Measurements from ENCODE around the gene MLLT3. TPM values are rescaled to one million over a fixed set of nuclear protein-coding genes. Genes with fewer than 3 reads are reported as not detected.

The MLLT3 gene
- total and polyA plus RNA-seq, 2 donors (not counting 3 experiments of a cell fraction or from before 2014, with no cell fraction given) = 6.1 to 10.0 TPM

DNA sequence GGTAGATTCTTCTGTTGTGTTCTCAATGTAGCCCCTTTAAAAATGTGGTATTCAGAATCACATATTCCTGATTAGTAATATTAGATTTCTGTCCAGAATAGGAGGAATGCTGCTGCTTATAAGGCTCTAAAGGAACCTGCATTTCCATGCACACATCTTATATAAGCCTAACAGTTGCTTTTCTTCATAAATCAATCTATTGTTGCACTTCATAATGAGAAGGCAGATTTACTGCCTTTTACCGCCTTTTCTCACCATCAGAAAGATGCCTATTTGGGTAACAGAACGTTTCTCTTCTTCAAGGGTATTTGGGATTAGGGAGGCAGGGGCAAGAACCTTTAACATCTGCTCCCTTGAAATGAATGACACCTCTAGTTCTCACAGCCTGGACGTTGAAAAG, 243.4 kb downstream of the MLLT3 start:
- POLR2A ChIA-PET = no interaction called here
- Histone ChIP-seq H3K79me2 (ENCODE audit: control insufficient read depth, insufficient read depth, low read length) (no peaks in the 10 kb centered on the region), H3K9me3 (replicated peaks; ENCODE audit: control insufficient read depth, insufficient read depth, low read length) (no peaks in the 10 kb centered on the region), H3K9me1 (replicated peaks; ENCODE audit: control insufficient read depth, extremely low read depth, insufficient read depth, low read length) (no peaks in the 10 kb centered on the region), H3K27ac (ENCODE audit: insufficient read depth, low read depth, low read length) (no peak overlapping the region), H2AFZ (ENCODE audit: low read depth, low read length) (no peak overlapping the region), H3K9ac (replicated peaks; ENCODE audit: extremely low read depth, insufficient read depth, low read length) (no peak overlapping the region), H3K36me3 (ENCODE audit: control insufficient read depth in 2 of 2, extremely low read depth in 1 of 2, insufficient read depth in 2 of 2, low read length in 2 of 2) (no peaks in the 10 kb centered on the region), H3K4me1 (ENCODE audit: control insufficient read depth, extremely low read depth, insufficient read depth, low read length) (no peaks in the 10 kb centered on the region), H3K4me2 (ENCODE audit: insufficient read depth, low read length) (no peak overlapping the region), H4K20me1 (replicated peaks; ENCODE audit: control insufficient read depth, extremely low read depth, insufficient read depth, low read length) (no peaks in the 10 kb centered on the region), H3K27me3 (ENCODE audit: control insufficient read depth in 2 of 2, insufficient read depth in 2 of 2, low read length in 2 of 2) (no peaks in the 10 kb centered on the region), H3K4me3 (replicated peaks in 1 of 3; ENCODE audit: insufficient read depth in 1 of 3, low read depth in 1 of 3, low read length in 3 of 3) (no peak overlapping the region)
- CTCF ChIA-PET = interaction anchor here (1.1 kb wide), 1 partner anchor 26 kb away, joined by 3 read pairs; no protein-coding TSS in a partner anchor
- dilution Hi-C loops (cut with MboI; ENCODE audit: extremely low pct_ligation_motif_present, low sequenced_read_pairs) (no loop called here), intact Hi-C loops (cut with micrococcal nuclease) (no loop called here)
- TF ChIP-seq POLR2AphosphoS5 (IDR thresholded peaks at IDR 0.05; ENCODE audit: insufficient read depth, low read depth, low read length) (no peak), MYC (IDR thresholded peaks at IDR 0.05; ENCODE audit: low read depth, low read length) (no peak), GATA2 (IDR thresholded peaks at IDR 0.05; ENCODE audit: insufficient read depth, insufficient read length, low read depth, low read length) (no peak), EZH2 (IDR thresholded peaks at IDR 0.05; ENCODE audit: borderline replicate concordance, low read depth, low read length, severe bottlenecking) (no peak), FOS (IDR thresholded peaks at IDR 0.05; ENCODE audit: borderline replicate concordance, insufficient read depth, low read length) (no peak), POLR2A (IDR thresholded peaks at IDR 0.05; ENCODE audit: low read depth, low read length) (no peak), JUN (IDR thresholded peaks at IDR 0.05; ENCODE audit: borderline replicate concordance, insufficient read depth, insufficient read length, low read depth) (no peak)
- TF ChIP-seq, protein P1, sequence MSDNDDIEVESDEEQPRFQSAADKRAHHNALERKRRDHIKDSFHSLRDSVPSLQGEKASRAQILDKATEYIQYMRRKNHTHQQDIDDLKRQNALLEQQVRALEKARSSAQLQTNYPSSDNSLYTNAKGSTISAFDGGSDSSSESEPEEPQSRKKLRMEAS (IDR thresholded peaks at IDR 0.05; ENCODE audit: insufficient read depth, insufficient read length) = no peak
- TF ChIP-seq, protein P2, sequence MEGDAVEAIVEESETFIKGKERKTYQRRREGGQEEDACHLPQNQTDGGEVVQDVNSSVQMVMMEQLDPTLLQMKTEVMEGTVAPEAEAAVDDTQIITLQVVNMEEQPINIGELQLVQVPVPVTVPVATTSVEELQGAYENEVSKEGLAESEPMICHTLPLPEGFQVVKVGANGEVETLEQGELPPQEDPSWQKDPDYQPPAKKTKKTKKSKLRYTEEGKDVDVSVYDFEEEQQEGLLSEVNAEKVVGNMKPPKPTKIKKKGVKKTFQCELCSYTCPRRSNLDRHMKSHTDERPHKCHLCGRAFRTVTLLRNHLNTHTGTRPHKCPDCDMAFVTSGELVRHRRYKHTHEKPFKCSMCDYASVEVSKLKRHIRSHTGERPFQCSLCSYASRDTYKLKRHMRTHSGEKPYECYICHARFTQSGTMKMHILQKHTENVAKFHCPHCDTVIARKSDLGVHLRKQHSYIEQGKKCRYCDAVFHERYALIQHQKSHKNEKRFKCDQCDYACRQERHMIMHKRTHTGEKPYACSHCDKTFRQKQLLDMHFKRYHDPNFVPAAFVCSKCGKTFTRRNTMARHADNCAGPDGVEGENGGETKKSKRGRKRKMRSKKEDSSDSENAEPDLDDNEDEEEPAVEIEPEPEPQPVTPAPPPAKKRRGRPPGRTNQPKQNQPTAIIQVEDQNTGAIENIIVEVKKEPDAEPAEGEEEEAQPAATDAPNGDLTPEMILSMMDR (IDR thresholded peaks at IDR 0.05; ENCODE audit: extremely low read depth in 1 of 2, insufficient read depth in 1 of 2, low read depth in 1 of 2, low read length in 2 of 2) = no peak
- FAIRE-seq (no peak), DNase-seq (ENCODE audit: low read depth, low spot score) (no peak)
- BruUV-seq (replicated peaks) = no TSS peak

All from endothelial cell of umbilical vein (primary cell).